ENCODE results near the gene GOSR2.

DNA sequence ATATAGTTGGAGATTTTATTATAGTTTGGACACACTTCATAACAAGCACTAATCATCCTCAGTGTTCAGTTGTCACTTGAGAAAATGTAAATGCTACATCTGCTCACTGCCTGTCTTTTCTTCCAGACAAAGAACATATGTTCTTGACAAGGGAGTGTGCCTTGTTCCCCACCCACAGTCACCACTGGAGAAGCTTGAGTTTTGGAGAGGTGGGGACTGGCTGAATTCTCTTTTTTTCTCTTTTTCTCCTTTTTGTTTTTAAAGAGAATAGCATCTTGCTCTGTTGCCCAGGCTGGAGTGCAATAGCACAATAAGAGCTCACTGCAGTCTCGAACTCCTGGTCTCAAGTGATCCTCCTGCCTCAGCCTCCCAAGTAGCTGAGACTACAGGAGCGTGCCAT lies 40.6 kb downstream of the GOSR2 start:
- TF ChIP-seq EZH2 (IDR thresholded peaks at IDR 0.05; ENCODE audit: borderline replicate concordance): no peak
- TF ChIP-seq, protein P1, sequence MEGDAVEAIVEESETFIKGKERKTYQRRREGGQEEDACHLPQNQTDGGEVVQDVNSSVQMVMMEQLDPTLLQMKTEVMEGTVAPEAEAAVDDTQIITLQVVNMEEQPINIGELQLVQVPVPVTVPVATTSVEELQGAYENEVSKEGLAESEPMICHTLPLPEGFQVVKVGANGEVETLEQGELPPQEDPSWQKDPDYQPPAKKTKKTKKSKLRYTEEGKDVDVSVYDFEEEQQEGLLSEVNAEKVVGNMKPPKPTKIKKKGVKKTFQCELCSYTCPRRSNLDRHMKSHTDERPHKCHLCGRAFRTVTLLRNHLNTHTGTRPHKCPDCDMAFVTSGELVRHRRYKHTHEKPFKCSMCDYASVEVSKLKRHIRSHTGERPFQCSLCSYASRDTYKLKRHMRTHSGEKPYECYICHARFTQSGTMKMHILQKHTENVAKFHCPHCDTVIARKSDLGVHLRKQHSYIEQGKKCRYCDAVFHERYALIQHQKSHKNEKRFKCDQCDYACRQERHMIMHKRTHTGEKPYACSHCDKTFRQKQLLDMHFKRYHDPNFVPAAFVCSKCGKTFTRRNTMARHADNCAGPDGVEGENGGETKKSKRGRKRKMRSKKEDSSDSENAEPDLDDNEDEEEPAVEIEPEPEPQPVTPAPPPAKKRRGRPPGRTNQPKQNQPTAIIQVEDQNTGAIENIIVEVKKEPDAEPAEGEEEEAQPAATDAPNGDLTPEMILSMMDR (IDR thresholded peaks at IDR 0.05; ENCODE audit: poor library complexity): no peak

Measured in hepatocyte (in vitro differentiated cells).